ENCODE measurements around the gene SUCLG2. TPM values are rescaled to one million over a fixed set of nuclear protein-coding genes. Genes with fewer than 3 reads are reported as not detected.

The SUCLG2 gene
- polyA plus RNA-seq, 2 of the 4 experiments (the other 2 are of a cell fraction) = 39.8 to 61.3 TPM

- Histone ChIP-seq H3K4me1 (no peaks in the 10 kb centered on the region), H3K4me2 (no peak overlapping the region), H3K4me3 (no peak overlapping the region), H3K9me3 (no peaks in the 10 kb centered on the region), H3K27ac (no peak overlapping the region)
- WGBS (ENCODE audit: missing lambda C conversion rate) = 95% methylated on average over 2 of the region's 2 CpGs
- ChIA-PET CTCF (no interaction called here), POLR2A (no interaction called here)
- TF ChIP-seq EHMT2 (IDR thresholded peaks at IDR 0.05; ENCODE audit: low read depth) = no peak
- no peak for TF ChIP-seq FOXS1 (CRISPR knock-in tag; IDR thresholded peaks at IDR 0.05)
- no peak for TF ChIP-seq CBX8 (IDR thresholded peaks at IDR 0.05)
- TF ChIP-seq REST (IDR thresholded peaks at IDR 0.05) = no peak
- no peak for TF ChIP-seq HOXB5 (CRISPR knock-in tag; IDR thresholded peaks at IDR 0.05)
- no peak for TF ChIP-seq SMC3 (IDR thresholded peaks at IDR 0.05)
- ATAC-seq = no peak
- no peak for FAIRE-seq
- DNase-seq (ENCODE audit: low read depth in 1 of 2, low spot score in 1 of 2) = no peak
Measured at GRCh38 chr3:67389176-67389575, 265.2 kb downstream of the SUCLG2 start.

DNA sequence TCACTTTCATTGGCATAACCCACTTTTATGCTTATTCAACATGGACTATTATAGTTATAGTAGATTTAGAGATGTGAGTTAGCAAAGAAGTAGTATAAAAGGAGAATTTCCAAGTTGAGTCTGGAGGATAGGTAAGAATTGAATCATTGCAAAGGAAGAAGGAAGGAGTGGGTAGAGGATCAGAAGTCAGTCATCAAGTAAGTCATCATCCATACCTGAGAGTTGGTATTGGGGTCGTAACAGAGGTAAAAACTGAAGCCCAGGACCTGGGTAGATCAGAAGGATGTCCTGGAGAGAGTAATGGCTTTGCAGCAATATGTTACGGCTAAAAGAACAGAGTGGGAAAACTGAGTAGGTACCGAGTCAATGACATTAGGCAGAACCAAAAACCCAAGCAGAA, 265.7 kb downstream of the SUCLG2 start:
- ChIA-PET CTCF (no interaction called here), POLR2A (no interaction called here)
- WGBS (ENCODE audit: missing lambda C conversion rate) = 87% methylated on average over 3 of the region's 3 CpGs
- Histone ChIP-seq H3K4me1 (no peaks in the 10 kb centered on the region), H3K27ac (no peak overlapping the region), H3K4me2 (no peak overlapping the region), H3K9me3 (no peaks in the 10 kb centered on the region), H3K4me3 (no peak overlapping the region)
- no peak for TF ChIP-seq NR3C1 (IDR thresholded peaks at IDR 0.05)
- no peak for TF ChIP-seq KDM5A (IDR thresholded peaks at IDR 0.05)
- no peak for TF ChIP-seq FOSB (CRISPR knock-in tag; IDR thresholded peaks at IDR 0.05)
- ATAC-seq = no peak
- no peak for FAIRE-seq
- no peak for DNase-seq (ENCODE audit: low read depth in 1 of 2, low spot score in 1 of 2)

GRCh38 chr3:67386451-67386850, 268.0 kb downstream of the SUCLG2 start:
- no peak for ATAC-seq
- TF ChIP-seq ZNF302 (CRISPR knock-in tag; IDR thresholded peaks at IDR 0.05) (no peak), EP300 (IDR thresholded peaks at IDR 0.05) (no peak), TP53 (CRISPR knock-in tag; IDR thresholded peaks at IDR 0.05) (no peak), CBX8 (IDR thresholded peaks at IDR 0.05) (no peak), CHD2 (IDR thresholded peaks at IDR 0.05; ENCODE audit: low read length, partially characterized antibody) (no peak), ZFP36 (IDR thresholded peaks at IDR 0.05; ENCODE audit: borderline replicate concordance, partially characterized antibody) (no peak), PBX3 (IDR thresholded peaks at IDR 0.05) (no peak), KDM1A (IDR thresholded peaks at IDR 0.05; ENCODE audit: low read depth) (no peak), ATOH8 (CRISPR knock-in tag; IDR thresholded peaks at IDR 0.05; ENCODE audit: low read depth) (no peak), FOSB (CRISPR knock-in tag; IDR thresholded peaks at IDR 0.05) (no peak), HOXB13 (CRISPR knock-in tag; IDR thresholded peaks at IDR 0.05; ENCODE audit: low read depth) (no peak), POLR2A (IDR thresholded peaks at IDR 0.05; ENCODE audit: low read length) (no peak), RAD21 (conservative IDR thresholded peaks at IDR 0.05 in 1 of 2, IDR thresholded peaks at IDR 0.05 in 1 of 2) (no peak), HOXA7 (CRISPR knock-in tag; IDR thresholded peaks at IDR 0.05) (no peak), NR3C1 (IDR thresholded peaks at IDR 0.05) (no peak), MAFK (IDR thresholded peaks at IDR 0.05; ENCODE audit: partially characterized antibody) (no peak), JUNB (IDR thresholded peaks at IDR 0.05) (no peak)
- TF ChIP-seq, protein P1, sequence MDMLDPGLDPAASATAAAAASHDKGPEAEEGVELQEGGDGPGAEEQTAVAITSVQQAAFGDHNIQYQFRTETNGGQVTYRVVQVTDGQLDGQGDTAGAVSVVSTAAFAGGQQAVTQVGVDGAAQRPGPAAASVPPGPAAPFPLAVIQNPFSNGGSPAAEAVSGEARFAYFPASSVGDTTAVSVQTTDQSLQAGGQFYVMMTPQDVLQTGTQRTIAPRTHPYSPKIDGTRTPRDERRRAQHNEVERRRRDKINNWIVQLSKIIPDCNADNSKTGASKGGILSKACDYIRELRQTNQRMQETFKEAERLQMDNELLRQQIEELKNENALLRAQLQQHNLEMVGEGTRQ (IDR thresholded peaks at IDR 0.05) = no peak
- TF ChIP-seq, protein P2, sequence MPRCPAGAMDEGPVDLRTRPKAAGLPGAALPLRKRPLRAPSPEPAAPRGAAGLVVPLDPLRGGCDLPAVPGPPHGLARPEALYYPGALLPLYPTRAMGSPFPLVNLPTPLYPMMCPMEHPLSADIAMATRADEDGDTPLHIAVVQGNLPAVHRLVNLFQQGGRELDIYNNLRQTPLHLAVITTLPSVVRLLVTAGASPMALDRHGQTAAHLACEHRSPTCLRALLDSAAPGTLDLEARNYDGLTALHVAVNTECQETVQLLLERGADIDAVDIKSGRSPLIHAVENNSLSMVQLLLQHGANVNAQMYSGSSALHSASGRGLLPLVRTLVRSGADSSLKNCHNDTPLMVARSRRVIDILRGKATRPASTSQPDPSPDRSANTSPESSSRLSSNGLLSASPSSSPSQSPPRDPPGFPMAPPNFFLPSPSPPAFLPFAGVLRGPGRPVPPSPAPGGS (IDR thresholded peaks at IDR 0.05) = no peak
- Histone ChIP-seq H3K4me2 (no peak overlapping the region), H3K27ac (no peak overlapping the region), H3K9me3 (no peaks in the 10 kb centered on the region), H3K4me3 (no peak overlapping the region), H3K4me1 (0 out of 3 replicates have a peak, but pooled peaks cover 10% of the 10 kb centered on the region)
- ChIA-PET CTCF (no interaction called here), POLR2A (no interaction called here)
- no peak for DNase-seq (ENCODE audit: low read depth in 1 of 2, low spot score in 1 of 2)
- WGBS (ENCODE audit: missing lambda C conversion rate) = 70% methylated on average over 5 of the region's 5 CpGs
- no peak for FAIRE-seq
